RWPE1 (cell line): ENCODE results near the gene PTTG2.

Experiments
- CTCF ChIA-PET: fragments of 350-600 bp; sonication (Branson Sonifier 250); formaldehyde crosslinking; extraction: SDS; loops from one replicate; lab custom pipeline; 2021; lab: Yijun Ruan, JAX
- POLR2A ChIA-PET: fragments of 400-600 bp; formaldehyde crosslinking; extraction: SDS; loops from one replicate; lab custom pipeline; 2020; ENCODE audit warnings: antibody characterized with exemption; ENCODE audit not compliant: low non-redundant PET; lab: Yijun Ruan, JAX
- DNase-seq: peaks from one replicate; pipeline ENCODE4 v3.0.0; 2012; ENCODE audit warnings: low spot score
- H3K27ac ChIP-seq: fragments of 450-650 bp; 2 replicates; pipeline ENCODE4 v1.5.1; 2017
- CTCF ChIP-seq: fragments of 450-650 bp; conservative IDR thresholded peaks from 2 replicates; pipeline ENCODE4 v1.5.1; 2017; ENCODE audit warnings: low read depth, mild to moderate bottlenecking

The PTTG2 gene

GRCh38 chr4:37981844-37982720 lies 21.9 kb downstream of the PTTG2 start:
- CTCF ChIA-PET: no interaction called here
- H3K27ac ChIP-seq: no peak overlapping the region
- POLR2A ChIA-PET: no interaction called here
- DNase-seq: no peak
- no peak for TF ChIP-seq CTCF

- ChIA-PET CTCF (no interaction called here), POLR2A (no interaction called here)
- no peak for TF ChIP-seq CTCF
- no peak for DNase-seq
- no peak overlapping the region for H3K27ac ChIP-seq
These were observed 22.5 kb downstream of the PTTG2 start for GRCh38 chr4:37982736-37983135.

GRCh38 chr4:37983951-37984350 lies 23.8 kb downstream of the PTTG2 start:
- no peak for TF ChIP-seq CTCF
- POLR2A ChIA-PET: no interaction called here
- no peak overlapping the region for H3K27ac ChIP-seq
- no peak for DNase-seq
- CTCF ChIA-PET: no interaction called here

GRCh38 chr4:37985730-37986275 lies 25.6 kb downstream of the PTTG2 start:
- no peak for DNase-seq
- TF ChIP-seq CTCF: no peak
- ChIA-PET CTCF (interaction anchor here (0.6 kb wide), 1 partner anchor 665 kb away, joined by 4 read pairs; no protein-coding TSS in a partner anchor), POLR2A (no interaction called here)
- no peak overlapping the region for H3K27ac ChIP-seq

- no peak overlapping the region for H3K27ac ChIP-seq
- CTCF ChIA-PET: no interaction called here
- no peak for TF ChIP-seq CTCF
- POLR2A ChIA-PET: no interaction called here
- no peak for DNase-seq
These were observed 28.5 kb downstream of the PTTG2 start for GRCh38 chr4:37988670-37989069.

- CTCF ChIA-PET: interaction anchor here (1.2 kb wide), 1 partner anchor 46 kb away, joined by 4 read pairs; no protein-coding TSS in a partner anchor
- H3K27ac ChIP-seq: no peak overlapping the region
- POLR2A ChIA-PET: no interaction called here
- DNase-seq: no peak
- no peak for TF ChIP-seq CTCF
These were observed 29.4 kb downstream of the PTTG2 start for GRCh38 chr4:37989398-37990260.
